OCI-M1 (cell line): Measurements from ENCODE around the gene KRABD2.
"Not testable (repeated sequence)": the region's sequence is repeated elsewhere in the genome, so short reads cannot be mapped to it uniquely, and the experiment has no call there.

Experiments used
- DNase-seq: peaks from one replicate; lab custom pipeline; 2025; lab: John Stamatoyannopoulos, UW

Gene KRABD2

DNA sequence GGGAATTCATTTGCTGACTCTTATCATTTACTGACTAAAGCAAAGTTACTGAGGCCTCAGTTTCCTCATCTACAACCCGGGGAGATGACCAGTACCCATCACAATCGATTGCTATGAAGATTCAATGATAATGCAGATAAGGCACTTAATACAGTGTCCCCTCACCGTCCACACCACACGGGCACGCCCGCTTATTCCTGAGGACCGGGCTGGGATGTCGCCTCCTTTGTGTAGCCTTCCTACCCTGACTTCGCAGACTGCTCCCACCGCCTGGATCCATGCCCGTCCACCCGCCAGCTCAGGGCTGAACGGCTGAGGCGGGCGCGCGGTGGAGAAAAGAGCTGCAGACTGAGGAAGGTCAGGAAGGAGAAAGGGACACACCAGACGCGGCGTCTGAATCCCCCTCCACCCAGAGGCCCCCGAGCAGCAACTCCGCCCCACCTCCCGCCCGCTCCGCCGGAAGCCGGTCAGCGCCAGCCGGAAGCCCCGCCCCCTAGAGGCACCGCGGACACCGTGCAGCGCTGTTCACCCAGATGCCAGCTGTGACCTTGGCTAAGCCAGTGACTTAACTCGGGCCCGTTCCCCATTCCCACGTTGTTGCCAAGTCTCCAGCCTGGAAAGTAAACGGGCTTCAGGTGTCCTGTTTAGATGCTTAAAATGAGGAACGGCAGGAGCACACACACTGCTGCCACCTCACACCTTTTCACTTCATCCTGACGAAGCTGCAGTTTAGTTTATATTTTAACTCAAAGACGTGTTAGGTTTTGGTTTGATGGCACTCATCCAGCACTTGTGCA lies at the start of gene KRABD2:
TSS of gene KRABD2 (minus strand) at position 434 of the 797 bp plus-strand sequence.
- peak; percentile 93 for DNase-seq

- no peak for DNase-seq
Observed at GRCh38 chr17:8421571-8421970, 45.1 kb upstream of the KRABD2 start.

- DNase-seq, result peak; percentile 99
Observed at GRCh38 chr17:8420041-8420934, 43.8 kb upstream of the KRABD2 start.

DNA sequence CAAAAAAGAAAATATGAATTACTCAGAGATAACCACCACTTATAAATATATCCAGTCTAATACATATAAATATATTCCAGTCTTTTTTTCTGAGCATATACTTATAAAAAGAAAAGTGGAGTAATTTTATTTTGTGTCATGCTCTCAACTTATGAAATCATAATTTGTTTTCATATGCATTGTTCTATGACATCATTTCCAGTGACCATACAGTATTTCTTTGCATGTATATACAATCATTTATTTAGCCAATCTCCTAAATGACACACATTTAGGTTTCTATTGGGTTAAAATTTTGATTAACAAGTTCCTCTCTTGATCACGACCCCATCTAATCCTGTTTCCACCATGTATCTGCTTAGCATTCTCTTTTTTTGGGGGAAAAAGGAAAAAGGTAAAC lies 42.8 kb upstream of the KRABD2 start:
- no peak for DNase-seq

- no peak for DNase-seq
Observed at GRCh38 chr17:8418471-8418870, 42.0 kb upstream of the KRABD2 start.

GRCh38 chr17:8417806-8418205 lies 41.3 kb upstream of the KRABD2 start:
- DNase-seq, result no peak

- no peak for DNase-seq
Observed at GRCh38 chr17:8413938-8414337, 37.4 kb upstream of the KRABD2 start.

DNA sequence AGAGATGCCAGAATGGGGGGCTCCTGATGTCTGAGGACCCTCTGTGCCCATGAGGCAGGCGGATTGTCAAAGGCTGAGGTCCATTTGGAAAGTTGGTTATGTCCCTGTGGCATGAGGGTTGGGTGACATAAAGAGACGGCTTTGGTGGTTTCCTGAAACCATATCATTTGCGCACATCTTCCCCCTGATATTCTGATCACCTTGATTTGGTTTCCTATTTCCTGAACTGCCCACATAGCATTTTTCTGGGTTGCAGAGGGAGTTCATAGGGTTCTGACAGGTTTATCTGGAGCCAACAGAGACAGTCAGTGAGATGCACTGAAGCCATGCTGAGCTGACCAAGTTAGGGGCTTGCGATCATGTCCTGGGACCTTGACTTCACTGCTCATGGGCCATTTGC lies 36.8 kb upstream of the KRABD2 start:
- DNase-seq, result no peak

DNA sequence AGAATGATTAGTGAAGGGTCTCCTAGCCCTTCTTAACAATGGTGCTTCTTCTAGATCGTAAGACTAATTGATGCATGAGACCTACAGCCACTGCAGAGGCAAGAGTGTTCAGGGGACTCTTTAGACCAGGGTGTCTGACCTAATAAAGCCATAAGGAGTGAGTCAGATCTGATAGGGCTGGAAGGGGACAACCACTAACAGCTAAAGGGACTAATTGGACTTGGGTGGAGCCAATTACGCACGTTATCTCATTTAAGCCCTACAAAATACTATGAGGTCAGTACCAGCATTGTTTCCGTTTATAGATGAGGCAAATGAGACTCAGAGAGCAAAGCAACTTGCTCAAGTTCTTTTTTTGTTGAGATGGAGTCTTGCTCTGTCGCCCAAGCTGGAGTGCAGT lies 35.6 kb upstream of the KRABD2 start:
- peak; percentile 90 for DNase-seq

- no peak for DNase-seq
Observed at GRCh38 chr17:8410883-8411238, 34.4 kb upstream of the KRABD2 start.

DNA sequence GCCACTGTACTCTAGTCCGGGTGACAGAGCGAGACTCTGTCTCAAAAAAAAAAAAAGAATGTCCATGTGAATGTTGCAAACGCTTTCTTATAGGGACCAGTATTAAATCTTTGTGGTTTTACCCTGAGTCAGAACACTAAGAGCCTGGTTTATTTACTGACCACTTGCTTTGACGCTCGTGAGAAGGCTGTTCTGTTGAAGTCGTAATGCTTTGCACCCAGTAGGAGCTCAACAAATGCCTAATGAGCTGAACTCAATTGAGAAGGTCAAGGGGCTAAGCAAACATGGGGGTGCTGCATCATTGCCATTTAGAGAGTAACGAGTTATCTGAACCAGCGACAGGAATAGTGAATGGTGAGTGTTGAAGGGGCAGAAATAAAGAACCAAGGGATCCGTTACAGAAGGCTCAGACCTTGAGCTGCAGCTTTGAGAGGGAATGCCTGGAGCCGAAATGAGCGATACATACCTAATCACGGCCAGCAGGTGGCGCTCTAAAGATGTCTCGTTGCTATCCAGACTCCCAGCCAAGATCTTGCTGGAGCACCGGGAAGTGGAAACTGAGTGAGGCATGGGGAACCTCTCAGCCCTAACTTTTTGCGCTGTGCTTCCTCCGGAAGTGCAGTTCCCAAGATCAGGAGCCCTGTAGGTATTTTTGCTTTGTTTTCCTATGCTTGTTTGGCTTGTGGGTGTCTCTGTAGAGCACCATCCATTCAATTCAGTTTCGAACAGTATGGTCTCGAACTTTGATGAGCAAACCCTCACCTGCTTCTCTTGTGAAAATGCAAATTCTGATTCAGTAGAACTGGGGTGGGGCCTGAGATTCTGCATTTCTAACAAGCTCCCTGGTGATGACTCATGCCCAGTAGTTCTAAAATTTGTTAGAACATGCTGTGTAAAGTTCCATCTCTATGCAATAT lies 33.7 kb upstream of the KRABD2 start:
- peak; percentile 95 for DNase-seq

- DNase-seq, result no peak
Observed at GRCh38 chr17:8408371-8408770, 31.9 kb upstream of the KRABD2 start.

GRCh38 chr17:8406174-8406573 lies 29.7 kb upstream of the KRABD2 start:
- DNase-seq, result no peak

GRCh38 chr17:8405499-8406016 lies 29.1 kb upstream of the KRABD2 start:
- DNase-seq, result no peak

- DNase-seq, result no peak
Observed at GRCh38 chr17:8402921-8403536, 26.5 kb upstream of the KRABD2 start.

DNA sequence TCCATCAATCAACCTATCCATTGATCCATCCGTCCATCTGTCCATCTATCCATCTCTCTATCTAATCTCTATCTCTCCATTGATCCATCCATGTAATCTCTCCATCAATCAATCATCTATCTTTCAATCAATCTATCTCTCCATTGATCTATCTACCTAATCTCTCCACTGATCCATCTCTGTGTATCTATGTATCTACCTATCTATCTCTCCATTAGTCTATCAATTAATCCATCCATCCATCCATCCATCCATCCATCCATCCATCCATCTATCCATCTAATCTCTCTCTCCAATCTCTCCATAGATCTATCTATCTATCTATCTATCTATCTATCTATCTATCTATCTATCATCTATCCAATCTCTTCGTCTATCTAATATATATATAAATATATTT lies 24.6 kb upstream of the KRABD2 start:
- DNase-seq, result no peak

DNA sequence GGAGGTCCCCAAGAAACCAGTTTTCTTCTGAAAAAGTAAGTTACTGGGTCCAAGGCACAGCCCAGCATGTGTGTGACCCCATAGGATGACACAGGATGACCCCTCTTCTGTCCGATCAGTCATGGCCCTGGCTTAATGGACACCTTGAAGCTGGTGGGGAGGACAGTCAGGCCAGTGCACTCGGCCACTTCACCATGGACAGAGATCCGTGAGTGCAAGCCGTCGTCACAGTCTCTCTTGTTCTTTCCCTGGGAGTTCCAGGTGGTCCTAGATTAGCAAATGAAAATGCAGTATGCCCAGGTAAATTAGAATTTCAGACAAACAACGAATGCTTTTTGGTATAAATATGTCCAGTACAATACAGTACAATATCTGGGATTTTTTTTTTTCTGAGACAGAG lies 22.5 kb upstream of the KRABD2 start:
- no peak for DNase-seq

DNA sequence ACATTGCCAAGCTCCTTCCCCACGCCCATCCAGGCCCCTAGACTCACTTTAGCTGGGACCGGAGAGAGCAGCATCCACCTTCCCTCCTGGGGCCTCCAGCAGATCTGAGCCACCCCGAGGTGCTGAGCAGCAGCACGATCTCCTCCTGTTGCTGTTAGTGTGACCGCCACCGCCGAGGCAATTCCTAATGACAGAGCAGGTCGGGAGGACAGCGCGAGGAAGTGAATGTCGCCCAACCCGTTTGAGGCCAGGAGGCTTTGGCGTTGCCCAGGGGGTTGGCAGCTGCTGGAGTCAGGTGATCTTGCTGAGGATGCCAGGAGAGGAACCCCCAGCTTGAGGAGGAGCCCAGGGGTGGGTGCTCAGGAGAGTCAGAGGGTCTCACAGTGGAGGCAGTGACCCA lies 21.1 kb upstream of the KRABD2 start, which contains the start of gene RNF222:
TSS of gene RNF222 (minus strand) at position 192 of the 400 bp plus-strand sequence. CDS start 4,366 bp downstream, outside the sequence.
- DNase-seq, result no peak

GRCh38 chr17:8394497-8394896 lies 18.0 kb upstream of the KRABD2 start:
- not testable (repeated sequence) for DNase-seq

- DNase-seq, result no peak
Observed at GRCh38 chr17:8393470-8394231, 17.1 kb upstream of the KRABD2 start.
